ENCODE data around the gene GBX1. TPM values are rescaled to one million over a fixed set of nuclear protein-coding genes. Genes with fewer than 3 reads are reported as not detected.

Gene GBX1
- total RNA-seq = 1 to 10 TPM in 1 of 2 donors, not detected in 1; 1.2 TPM

GRCh38 chr7:151167197-151167961 lies at the start of gene GBX1:
Gene GBX1, minus strand, starts transcription at chr7:151167694. Its CDS starts 146 bp downstream, at chr7:151167548.
- H3K27me3 Mint-ChIP-seq = peaks cover 27% of the 10 kb centered on the region
- H3K4me1 Mint-ChIP-seq = peaks cover 10% of the 10 kb centered on the region
- peak within 1 kb of the TSS; percentile 59 for H3K4me3 Mint-ChIP-seq
- H3K9me3 Mint-ChIP-seq = no peaks in the 10 kb centered on the region
- H3K36me3 Mint-ChIP-seq (ENCODE audit: low read depth) = no peaks in the 10 kb centered on the region
- no peak within 1 kb of the TSS for H3K27ac Mint-ChIP-seq
- peak; percentile 41 for ATAC-seq (replicated peaks)

GRCh38 chr7:151215396-151215795 lies 47.9 kb upstream of the GBX1 start:
- Mint-ChIP-seq H3K4me3 (no peak overlapping the region), H3K36me3 (ENCODE audit: low read depth) (peaks cover 88% of the 10 kb centered on the region), H3K4me1 (peaks cover 5% of the 10 kb centered on the region), H3K27ac (no peak overlapping the region), H3K27me3 (no peaks in the 10 kb centered on the region), H3K9me3 (no peaks in the 10 kb centered on the region)
- ATAC-seq (replicated peaks) = no peak

DNA sequence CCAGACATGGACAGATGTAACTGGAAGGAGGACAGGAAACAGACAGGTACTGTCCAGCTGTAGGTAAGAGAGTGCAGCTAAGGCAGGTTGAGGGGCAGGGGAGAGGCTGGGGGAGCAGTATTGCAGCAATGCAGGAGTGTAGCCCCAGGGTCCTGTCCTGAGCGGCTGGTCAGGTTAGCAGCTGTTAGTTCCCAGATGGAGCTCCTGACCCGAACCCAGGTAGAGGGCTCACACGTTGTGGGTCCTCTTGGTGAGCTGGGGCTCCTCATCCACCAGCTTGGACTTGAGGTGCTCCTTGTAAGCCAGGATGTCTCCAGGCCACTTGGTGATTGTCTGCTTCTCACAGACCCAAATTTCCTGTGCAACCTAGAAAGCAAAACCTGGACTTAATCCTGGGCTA lies 46.3 kb upstream of the GBX1 start:
- Mint-ChIP-seq H3K9me3 (no peaks in the 10 kb centered on the region), H3K36me3 (ENCODE audit: low read depth) (peaks cover 73% of the 10 kb centered on the region), H3K27ac (peak overlapping the region; percentile 3), H3K27me3 (no peaks in the 10 kb centered on the region), H3K4me1 (peaks cover 5% of the 10 kb centered on the region), H3K4me3 (no peak overlapping the region)
- no peak for ATAC-seq (replicated peaks)

GRCh38 chr7:151212626-151213025 lies 45.1 kb upstream of the GBX1 start:
- Mint-ChIP-seq H3K36me3 (ENCODE audit: low read depth) (peaks cover 61% of the 10 kb centered on the region), H3K27ac (no peak overlapping the region), H3K4me3 (no peak overlapping the region), H3K9me3 (no peaks in the 10 kb centered on the region), H3K27me3 (no peaks in the 10 kb centered on the region), H3K4me1 (peaks cover 11% of the 10 kb centered on the region)
- ATAC-seq (replicated peaks) = no peak

- no peak for ATAC-seq (replicated peaks)
- no peaks in the 10 kb centered on the region for H3K27me3 Mint-ChIP-seq
- H3K9me3 Mint-ChIP-seq = no peaks in the 10 kb centered on the region
- no peak overlapping the region for H3K4me3 Mint-ChIP-seq
- peaks cover 24% of the 10 kb centered on the region for H3K4me1 Mint-ChIP-seq
- peaks cover 47% of the 10 kb centered on the region for H3K36me3 Mint-ChIP-seq (ENCODE audit: low read depth)
- peak overlapping the region; percentile 21 for H3K27ac Mint-ChIP-seq
These were observed 43.8 kb upstream of the GBX1 start for GRCh38 chr7:151211155-151211772.

- H3K4me1 Mint-ChIP-seq = peaks cover 24% of the 10 kb centered on the region
- H3K36me3 Mint-ChIP-seq (ENCODE audit: low read depth) = peaks cover 37% of the 10 kb centered on the region
These were observed 42.8 kb upstream of the GBX1 start, which contains the start of gene H2BK1 for GRCh38 chr7:151210087-151210854. Gene H2BK1, minus strand, starts transcription at chr7:151210488. Its CDS starts 170 bp downstream, at chr7:151210318.

GRCh38 chr7:151209588-151209987 lies 42.1 kb upstream of the GBX1 start:
- Mint-ChIP-seq H3K36me3 (ENCODE audit: low read depth) (peaks cover 30% of the 10 kb centered on the region), H3K27me3 (no peaks in the 10 kb centered on the region), H3K4me1 (peaks cover 24% of the 10 kb centered on the region), H3K4me3 (no peak overlapping the region), H3K27ac (no peak overlapping the region), H3K9me3 (no peaks in the 10 kb centered on the region)
- no peak for ATAC-seq (replicated peaks)

More at GRCh38 chr7:151210087-151210854, 42.8 kb upstream of the GBX1 start, which contains the start of gene H2BK1:
- no peak within 1 kb of the TSS for H3K4me3 Mint-ChIP-seq
- peak within 1 kb of the TSS; percentile 21 for H3K27ac Mint-ChIP-seq
- ATAC-seq (replicated peaks) = no peak
- H3K9me3 Mint-ChIP-seq = no peaks in the 10 kb centered on the region
- H3K27me3 Mint-ChIP-seq = no peaks in the 10 kb centered on the region

GRCh38 chr7:151208253-151208862 lies 40.9 kb upstream of the GBX1 start:
- Mint-ChIP-seq H3K9me3 (no peaks in the 10 kb centered on the region), H3K4me3 (no peak overlapping the region), H3K36me3 (ENCODE audit: low read depth) (peaks cover 19% of the 10 kb centered on the region), H3K27me3 (no peaks in the 10 kb centered on the region), H3K4me1 (peaks cover 24% of the 10 kb centered on the region), H3K27ac (no peak overlapping the region)
- ATAC-seq (replicated peaks) = no peak

- Mint-ChIP-seq H3K27me3 (no peaks in the 10 kb centered on the region), H3K27ac (peak overlapping the region; percentile 26), H3K4me3 (peak overlapping the region; percentile 11), H3K36me3 (ENCODE audit: low read depth) (peaks cover 14% of the 10 kb centered on the region), H3K9me3 (no peaks in the 10 kb centered on the region), H3K4me1 (peaks cover 24% of the 10 kb centered on the region)
- no peak for ATAC-seq (replicated peaks)
These were observed 40.3 kb upstream of the GBX1 start for GRCh38 chr7:151207804-151208203.

DNA sequence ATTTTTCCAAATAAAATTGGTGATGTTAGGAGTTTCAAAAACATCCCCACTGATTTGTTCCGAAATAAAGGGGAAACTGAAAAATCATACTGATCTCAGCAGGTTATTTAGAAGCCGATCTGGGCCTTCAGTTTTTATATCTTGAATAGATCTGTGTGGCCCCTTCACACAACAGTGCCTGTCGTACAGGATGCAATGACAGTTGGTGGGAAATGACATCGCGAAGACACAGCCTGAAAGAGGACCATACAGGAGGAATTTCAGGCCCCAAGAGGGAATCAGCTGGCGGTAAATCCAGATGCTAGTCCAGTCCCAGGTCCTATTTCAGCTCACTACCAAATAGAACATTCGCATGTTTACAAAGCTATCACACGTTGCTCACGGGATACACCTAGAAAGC lies 39.8 kb upstream of the GBX1 start:
- H3K4me3 Mint-ChIP-seq = peak overlapping the region; percentile 11
- H3K27me3 Mint-ChIP-seq = no peaks in the 10 kb centered on the region
- peak overlapping the region; percentile 26 for H3K27ac Mint-ChIP-seq
- H3K4me1 Mint-ChIP-seq = peaks cover 24% of the 10 kb centered on the region
- H3K9me3 Mint-ChIP-seq = no peaks in the 10 kb centered on the region
- peaks cover 9% of the 10 kb centered on the region for H3K36me3 Mint-ChIP-seq (ENCODE audit: low read depth)
- peak; percentile 64 for ATAC-seq (replicated peaks)

GRCh38 chr7:151206914-151207313 lies 39.4 kb upstream of the GBX1 start:
- Mint-ChIP-seq H3K4me3 (peak overlapping the region; percentile 11), H3K9me3 (no peaks in the 10 kb centered on the region), H3K4me1 (peaks cover 24% of the 10 kb centered on the region), H3K27me3 (no peaks in the 10 kb centered on the region), H3K36me3 (ENCODE audit: low read depth) (peaks cover 5% of the 10 kb centered on the region), H3K27ac (peak overlapping the region; percentile 29)
- peak; percentile 73 for ATAC-seq (replicated peaks)

GRCh38 chr7:151205730-151206129 lies 38.2 kb upstream of the GBX1 start:
- Mint-ChIP-seq H3K9me3 (no peaks in the 10 kb centered on the region), H3K36me3 (ENCODE audit: low read depth) (no peaks in the 10 kb centered on the region), H3K27ac (peak overlapping the region; percentile 29), H3K4me3 (peak overlapping the region; percentile 11), H3K4me1 (peaks cover 21% of the 10 kb centered on the region), H3K27me3 (no peaks in the 10 kb centered on the region)
- no peak for ATAC-seq (replicated peaks)

DNA sequence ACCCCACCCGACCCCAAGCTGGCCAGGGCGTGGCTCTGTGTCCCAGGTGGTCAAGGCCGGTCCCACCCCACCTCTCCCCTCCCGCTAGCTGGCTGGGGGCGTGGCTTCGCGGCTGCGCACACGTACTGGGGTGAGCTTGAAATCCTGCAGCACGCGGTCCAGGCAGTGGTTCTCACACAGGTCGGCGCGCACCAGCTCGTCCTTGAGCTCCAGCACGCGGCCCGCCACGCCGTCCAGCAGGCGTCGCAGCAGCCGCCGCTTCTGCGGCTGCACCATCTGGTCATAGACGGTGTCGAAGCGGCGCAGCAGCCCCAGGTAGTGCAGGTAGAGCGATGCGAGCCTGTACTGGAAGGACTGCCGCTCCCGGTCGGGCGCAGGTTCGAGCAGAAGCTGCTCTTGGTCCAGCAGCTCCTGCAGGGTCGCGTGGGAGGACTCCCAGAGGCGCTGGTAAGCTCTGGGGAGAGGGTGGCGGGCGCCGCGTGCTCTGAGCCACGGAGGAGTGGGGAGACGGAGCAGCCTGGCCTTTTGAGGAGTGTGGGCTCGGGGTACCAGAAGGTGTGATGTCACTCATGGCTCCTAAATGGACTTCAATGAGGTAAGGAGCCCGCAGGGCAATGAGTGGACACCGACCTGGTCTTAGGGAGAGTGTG lies 37.0 kb upstream of the GBX1 start:
- H3K27me3 Mint-ChIP-seq = no peaks in the 10 kb centered on the region
- no peak overlapping the region for H3K4me3 Mint-ChIP-seq
- no peaks in the 10 kb centered on the region for H3K36me3 Mint-ChIP-seq (ENCODE audit: low read depth)
- peaks cover 18% of the 10 kb centered on the region for H3K4me1 Mint-ChIP-seq
- peak overlapping the region; percentile 26 for H3K27ac Mint-ChIP-seq
- no peak for ATAC-seq (replicated peaks)
- H3K9me3 Mint-ChIP-seq = no peaks in the 10 kb centered on the region

GRCh38 chr7:151202836-151203235 lies 35.3 kb upstream of the GBX1 start:
- Mint-ChIP-seq H3K36me3 (ENCODE audit: low read depth) (no peaks in the 10 kb centered on the region), H3K4me3 (no peak overlapping the region), H3K27ac (no peak overlapping the region), H3K27me3 (no peaks in the 10 kb centered on the region), H3K9me3 (no peaks in the 10 kb centered on the region), H3K4me1 (peaks cover 13% of the 10 kb centered on the region)
- ATAC-seq (replicated peaks) = no peak

Data from activated T-helper 17 cell treated with anti-CD3 and anti-CD28 coated beads, Interleukin-2, amount 50 U/mL, for 72 hours (primary cell).